HG03571 (cell line): ENCODE data around the gene PDE7B.
A peak's percentile ranks its signal among the peaks of the same experiment; 100 is the strongest.
"Not testable (repeated sequence)": the region's sequence is repeated elsewhere in the genome, so short reads cannot be mapped to it uniquely, and the experiment has no call there.

Source experiments
- ATAC-seq: cut with Tn5 transposase; IDR thresholded peaks from one replicate; pipeline ENCODE4 v1.9.1; 2021; ENCODE audit not compliant: unreplicated experiment

The PDE7B gene

GRCh38 chr6:135842618-135843392, 8.7 kb upstream of the PDE7B start:
- ATAC-seq, result no peak

GRCh38 chr6:135850882-135851281, 619 bp upstream of the PDE7B start:
- no peak for ATAC-seq

GRCh38 chr6:135852746-135853145, 1.2 kb downstream of the PDE7B start:
- ATAC-seq, result no peak

GRCh38 chr6:135853227-135853626, 1.7 kb downstream of the PDE7B start:
- no peak for ATAC-seq

GRCh38 chr6:135853986-135854385, 2.5 kb downstream of the PDE7B start:
- no peak for ATAC-seq

GRCh38 chr6:135854799-135855198, 3.3 kb downstream of the PDE7B start:
- no peak for ATAC-seq

- ATAC-seq, result no peak
Measured at GRCh38 chr6:135858931-135859330, 7.4 kb downstream of the PDE7B start.

- ATAC-seq, result no peak
Measured at GRCh38 chr6:135860361-135860760, 8.9 kb downstream of the PDE7B start.

- peak; percentile 80 for ATAC-seq
Measured at GRCh38 chr6:135861189-135861588, 9.7 kb downstream of the PDE7B start.

- not testable (repeated sequence) for ATAC-seq
Measured at GRCh38 chr6:135864929-135865328, 13.4 kb downstream of the PDE7B start.

- ATAC-seq, result no peak
Measured at GRCh38 chr6:135866445-135867123, 15.1 kb downstream of the PDE7B start.

- no peak for ATAC-seq
Measured at GRCh38 chr6:135867332-135867731, 15.8 kb downstream of the PDE7B start.

GRCh38 chr6:135869857-135870256, 18.4 kb downstream of the PDE7B start:
- ATAC-seq, result no peak

GRCh38 chr6:135870722-135871121, 19.2 kb downstream of the PDE7B start:
- ATAC-seq, result no peak

- ATAC-seq, result no peak
Measured at GRCh38 chr6:135871296-135871695, 19.8 kb downstream of the PDE7B start.

GRCh38 chr6:135871878-135872277, 20.4 kb downstream of the PDE7B start:
- ATAC-seq, result no peak

- ATAC-seq, result no peak
Measured at GRCh38 chr6:135875446-135875845, 23.9 kb downstream of the PDE7B start.

- ATAC-seq, result no peak
Measured at GRCh38 chr6:135876058-135876457, 24.6 kb downstream of the PDE7B start.

- no peak for ATAC-seq
Measured at GRCh38 chr6:135877666-135878065, 26.2 kb downstream of the PDE7B start.

GRCh38 chr6:135880066-135880972, 28.8 kb downstream of the PDE7B start:
- ATAC-seq, result peak; percentile 98

GRCh38 chr6:135883045-135883444, 31.5 kb downstream of the PDE7B start:
- no peak for ATAC-seq
